ENCODE measurements around the gene IL17C. TPM values are rescaled to one million over a fixed set of nuclear protein-coding genes. Genes with fewer than 3 reads are reported as not detected.

The IL17C gene
- total RNA-seq, 4 donors from 2014 or later, result not detected

DNA sequence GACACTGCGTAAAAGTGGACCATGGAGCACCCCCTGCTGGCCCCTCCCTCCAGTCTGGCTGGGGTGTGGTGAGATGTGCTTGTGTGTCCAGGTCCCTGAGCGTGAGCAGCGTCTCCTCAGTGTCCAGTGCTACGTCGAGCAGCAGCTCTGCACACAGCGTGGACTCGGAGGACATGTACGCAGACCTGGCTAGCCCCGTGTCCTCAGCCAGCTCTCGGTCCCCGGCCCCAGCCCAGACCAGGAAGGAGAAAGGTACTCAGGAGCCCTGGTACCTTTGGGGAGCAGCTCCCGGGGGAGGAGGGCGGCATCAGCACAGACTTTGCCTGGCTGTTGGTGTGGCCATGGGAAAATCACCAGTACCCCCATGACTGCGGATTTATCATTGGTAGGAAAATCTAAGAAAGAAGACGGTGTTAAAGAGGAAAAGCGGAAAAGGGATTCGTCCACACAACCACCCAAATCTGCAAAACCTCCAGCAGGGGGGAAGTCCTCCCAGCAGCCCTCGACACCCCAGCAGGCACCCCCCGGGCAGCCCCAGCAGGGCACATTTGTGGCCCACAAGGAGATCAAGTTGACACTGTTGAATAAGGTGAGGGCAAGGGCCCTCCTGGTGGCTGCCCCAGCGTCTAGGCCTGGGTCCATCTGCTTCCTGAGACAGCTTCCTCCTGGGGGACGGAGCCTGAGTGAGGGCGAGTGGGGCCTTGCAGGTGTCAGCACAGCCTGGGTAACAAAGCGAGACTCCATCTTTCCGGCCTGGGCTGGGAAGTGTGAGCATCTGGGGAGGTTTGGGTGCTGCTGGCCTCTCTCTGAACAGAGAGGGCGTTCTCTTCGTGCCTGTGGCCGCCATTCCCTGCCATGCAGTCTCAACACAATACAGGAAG, 10.6 kb upstream of the IL17C start:
- TF ChIP-seq, protein P1, sequence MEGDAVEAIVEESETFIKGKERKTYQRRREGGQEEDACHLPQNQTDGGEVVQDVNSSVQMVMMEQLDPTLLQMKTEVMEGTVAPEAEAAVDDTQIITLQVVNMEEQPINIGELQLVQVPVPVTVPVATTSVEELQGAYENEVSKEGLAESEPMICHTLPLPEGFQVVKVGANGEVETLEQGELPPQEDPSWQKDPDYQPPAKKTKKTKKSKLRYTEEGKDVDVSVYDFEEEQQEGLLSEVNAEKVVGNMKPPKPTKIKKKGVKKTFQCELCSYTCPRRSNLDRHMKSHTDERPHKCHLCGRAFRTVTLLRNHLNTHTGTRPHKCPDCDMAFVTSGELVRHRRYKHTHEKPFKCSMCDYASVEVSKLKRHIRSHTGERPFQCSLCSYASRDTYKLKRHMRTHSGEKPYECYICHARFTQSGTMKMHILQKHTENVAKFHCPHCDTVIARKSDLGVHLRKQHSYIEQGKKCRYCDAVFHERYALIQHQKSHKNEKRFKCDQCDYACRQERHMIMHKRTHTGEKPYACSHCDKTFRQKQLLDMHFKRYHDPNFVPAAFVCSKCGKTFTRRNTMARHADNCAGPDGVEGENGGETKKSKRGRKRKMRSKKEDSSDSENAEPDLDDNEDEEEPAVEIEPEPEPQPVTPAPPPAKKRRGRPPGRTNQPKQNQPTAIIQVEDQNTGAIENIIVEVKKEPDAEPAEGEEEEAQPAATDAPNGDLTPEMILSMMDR (IDR thresholded peaks at IDR 0.05), result no peak
- no peak for TF ChIP-seq POLR2A (IDR thresholded peaks at IDR 0.05)
- DNase-seq, result no peak
- Histone ChIP-seq H3K27ac (no peak overlapping the region), H3K9me3 (no peaks in the 10 kb centered on the region), H3K4me1 (no peaks in the 10 kb centered on the region), H3K36me3 (no peaks in the 10 kb centered on the region), H3K27me3 (no peaks in the 10 kb centered on the region), H3K4me3 (no peak overlapping the region)
- intact Hi-C loops (cut with DNase I; ENCODE audit: low total_unique reads), result no loop called here

GRCh38 chr16:88628512-88628974, 9.8 kb upstream of the IL17C start:
- H3K9me3 ChIP-seq, result no peaks in the 10 kb centered on the region
- H3K27me3 ChIP-seq, result no peaks in the 10 kb centered on the region
- no peaks in the 10 kb centered on the region for H3K4me1 ChIP-seq
- DNase-seq, result no peak
- no peak for TF ChIP-seq POLR2A (IDR thresholded peaks at IDR 0.05)
- TF ChIP-seq, protein P1 (IDR thresholded peaks at IDR 0.05), result no peak
- H3K4me3 ChIP-seq, result no peak overlapping the region
- no peak overlapping the region for H3K27ac ChIP-seq
- H3K36me3 ChIP-seq, result no peaks in the 10 kb centered on the region
- intact Hi-C loops (cut with DNase I; ENCODE audit: low total_unique reads), result no loop called here

DNA sequence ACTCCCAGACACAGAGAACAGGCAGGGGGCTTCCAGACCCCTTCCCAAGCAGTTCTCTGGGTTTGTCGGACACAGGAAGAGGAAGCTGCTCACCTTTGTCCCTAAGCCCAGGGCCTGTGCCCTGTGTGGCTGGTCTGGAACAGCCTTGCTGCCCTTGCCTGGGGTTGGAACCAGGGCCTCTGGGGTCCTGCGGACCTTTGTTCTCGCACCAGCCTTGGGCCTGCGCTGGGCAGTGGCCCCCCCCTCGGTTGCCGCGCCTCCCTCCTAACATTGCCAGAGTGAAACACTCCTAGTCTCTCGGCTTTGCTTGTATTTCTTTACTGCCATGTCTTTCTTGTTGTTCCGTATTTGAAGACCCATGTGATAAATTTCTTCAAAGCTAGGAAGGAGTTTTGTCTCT, 8.5 kb upstream of the IL17C start:
- intact Hi-C loops (cut with DNase I; ENCODE audit: low total_unique reads), result no loop called here
- no peak for TF ChIP-seq POLR2A (IDR thresholded peaks at IDR 0.05)
- TF ChIP-seq, protein P1 (IDR thresholded peaks at IDR 0.05), result no peak
- no peaks in the 10 kb centered on the region for H3K27me3 ChIP-seq
- DNase-seq, result no peak
- H3K4me3 ChIP-seq, result no peak overlapping the region
- no peaks in the 10 kb centered on the region for H3K4me1 ChIP-seq
- no peaks in the 10 kb centered on the region for H3K36me3 ChIP-seq
- H3K9me3 ChIP-seq, result no peaks in the 10 kb centered on the region
- H3K27ac ChIP-seq, result no peak overlapping the region

DNA sequence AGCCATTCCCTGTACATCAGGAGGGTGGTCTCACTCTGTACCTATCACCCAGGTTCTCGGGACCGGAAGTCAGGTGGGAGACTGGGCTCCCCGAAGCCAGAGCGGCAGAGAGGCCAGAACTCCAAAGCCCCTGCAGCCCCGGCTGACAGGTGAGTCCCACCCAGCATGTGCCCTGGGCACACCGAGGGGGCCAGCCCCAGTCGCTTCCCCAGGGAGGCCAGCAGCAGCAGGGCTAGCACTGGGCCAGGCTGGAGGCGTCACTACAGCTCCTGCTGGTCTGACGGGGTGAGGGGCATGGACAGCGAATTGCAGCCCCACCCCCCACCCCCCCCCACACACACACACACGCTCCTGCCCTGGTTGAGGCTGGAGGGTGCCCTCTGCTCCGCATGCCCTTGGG, 7.9 kb upstream of the IL17C start:
- no peak for DNase-seq
- Histone ChIP-seq H3K27me3 (no peaks in the 10 kb centered on the region), H3K4me3 (no peak overlapping the region), H3K27ac (no peak overlapping the region), H3K9me3 (no peaks in the 10 kb centered on the region), H3K4me1 (peaks cover 0 to 3% of the 10 kb centered on the region in 2 donors), H3K36me3 (no peaks in the 10 kb centered on the region)
- intact Hi-C loops (cut with DNase I; ENCODE audit: low total_unique reads), result no loop called here
- no peak for TF ChIP-seq POLR2A (IDR thresholded peaks at IDR 0.05)
- TF ChIP-seq, protein P1 (IDR thresholded peaks at IDR 0.05), result no peak

- Histone ChIP-seq H3K27ac (no peak overlapping the region), H3K9me3 (no peaks in the 10 kb centered on the region), H3K36me3 (no peaks in the 10 kb centered on the region), H3K27me3 (no peaks in the 10 kb centered on the region), H3K4me3 (no peak overlapping the region), H3K4me1 (peaks cover 0 to 3% of the 10 kb centered on the region in 2 donors)
- no peak for TF ChIP-seq POLR2A (IDR thresholded peaks at IDR 0.05)
- TF ChIP-seq, protein P1 (IDR thresholded peaks at IDR 0.05), result no peak
- DNase-seq, result no peak
- intact Hi-C loops (cut with DNase I; ENCODE audit: low total_unique reads), result no loop called here
These were observed 7.4 kb upstream of the IL17C start for GRCh38 chr16:88630941-88631340.

Data from uterus (tissue), 4 donors.